ENCODE measurements around the gene VWA1. TPM values are rescaled to one million over a fixed set of nuclear protein-coding genes. Genes with fewer than 3 reads are reported as not detected.

Gene VWA1
- total and polyA plus RNA-seq, 10 of the 15 experiments (the other 5 are each of a cell fraction or from before 2014, with no cell fraction given), result 0.02 to 1.7 (median 0.32) TPM; not detected in 2

GRCh38 chr1:1462318-1462966 lies 27.0 kb downstream of the VWA1 start (continued):
- no peak for TF ChIP-seq PRDM15 (CRISPR knock-in tag; IDR thresholded peaks at IDR 0.05)
- TF ChIP-seq TBL1XR1 (IDR thresholded peaks at IDR 0.05; ENCODE audit: low read depth, low read length), result no peak
- TF ChIP-seq ATF2 (IDR thresholded peaks at IDR 0.05; ENCODE audit: low read length), result no peak
- peak; percentile 58; the same call in 1 of the 2 replicates for TF ChIP-seq FOXK2 (IDR thresholded peaks at IDR 0.05)
- TF ChIP-seq RFX5 (IDR thresholded peaks at IDR 0.05; ENCODE audit: low read depth, low read length), result no peak
- peak; percentile 98 for TF ChIP-seq TCF12 (IDR thresholded peaks at IDR 0.05; ENCODE audit: low read depth, low read length)
- TF ChIP-seq ZNF207 (IDR thresholded peaks at IDR 0.05; ENCODE audit: borderline replicate concordance), result 0 out of 2 replicates have a peak, but pooled peaks have one; percentile 56
- no peak for TF ChIP-seq WRNIP1 (IDR thresholded peaks at IDR 0.05; ENCODE audit: borderline replicate concordance, low read depth, low read length)
- peak; percentile 52; the same call in 1 of the 2 replicates for TF ChIP-seq PKNOX1 (IDR thresholded peaks at IDR 0.05)
- no peak for TF ChIP-seq SREBF2 (IDR thresholded peaks at IDR 0.05; ENCODE audit: low read length)
- 0 out of 2 replicates have a peak, but pooled peaks have one; percentile 35 for TF ChIP-seq RELB (IDR thresholded peaks at IDR 0.05; ENCODE audit: low read depth)
- TF ChIP-seq BHLHE40 (IDR thresholded peaks at IDR 0.05; ENCODE audit: borderline replicate concordance in 1 of 2, low read depth in 2 of 2, low read length in 1 of 2), result peak; percentile 30 to 75; a peak in 2 of 4 replicates
- TF ChIP-seq SREBF1 (IDR thresholded peaks at IDR 0.05; ENCODE audit: low read length), result no peak
- TF ChIP-seq USF1 (IDR thresholded peaks at IDR 0.05; ENCODE audit: borderline replicate concordance, extremely low read length, insufficient read depth, low read depth, low read length), result peak; percentile 68
- TF ChIP-seq ETV6 (conservative IDR thresholded peaks at IDR 0.05 in 1 of 2, IDR thresholded peaks at IDR 0.05 in 1 of 2; ENCODE audit: borderline replicate concordance in 1 of 2, low read depth in 1 of 2), result no peak
- TF ChIP-seq MEF2B (IDR thresholded peaks at IDR 0.05; ENCODE audit: partially characterized antibody, poor library complexity, severe bottlenecking), result no peak
- 0 out of 2 replicates have a peak, but pooled peaks have one; percentile 9 for TF ChIP-seq YY1 (IDR thresholded peaks at IDR 0.05; ENCODE audit: low read depth, low read length)
- TF ChIP-seq JUNB (IDR thresholded peaks at IDR 0.05), result no peak
- no peak for TF ChIP-seq SIX5 (IDR thresholded peaks at IDR 0.05; ENCODE audit: low read depth, low read length, severe bottlenecking)
